HEK293T (cell line): ENCODE results near the gene CCDC87.

Experiments used
- CTCF ChIA-PET: fragments of 350-600 bp; formaldehyde crosslinking; extraction: SDS; loops from one replicate; lab custom pipeline; 2021; ENCODE audit warnings: antibody characterized with exemption, inconsistent platforms; lab: Yijun Ruan, JAX
- POLR2A ChIA-PET: fragments of 350-600 bp; formaldehyde crosslinking; extraction: SDS; loops from one replicate; lab custom pipeline; 2020; ENCODE audit warnings: antibody characterized with exemption, inconsistent platforms; lab: Yijun Ruan, JAX
- DNase-seq: peaks from one replicate; pipeline ENCODE4 v3.0.0; 2012; ENCODE audit warnings: mixed read lengths; ENCODE audit errors: extremely low spot score
- ARNT ChIP-seq: fragments of 450-650 bp; IDR thresholded peaks from 2 replicates; pipeline ENCODE4 v1.6.1; 2017; ENCODE audit warnings: mild to moderate bottlenecking
- BHLHE40 ChIP-seq: fragments of 450-650 bp; IDR thresholded peaks from 2 replicates; pipeline ENCODE4 v1.6.1; 2016; ENCODE audit warnings: mild to moderate bottlenecking, moderate library complexity, borderline replicate concordance
- CTBP1 ChIP-seq: fragments of 450-650 bp; IDR thresholded peaks from 2 replicates; pipeline ENCODE4 v1.6.1; 2016; ENCODE audit warnings: borderline replicate concordance
- ELF4 ChIP-seq: fragments of 450-650 bp; IDR thresholded peaks from 2 replicates; pipeline ENCODE4 v1.6.1; 2017; ENCODE audit warnings: antibody characterized with exemption
- FOXA1 ChIP-seq: fragments of 450-650 bp; IDR thresholded peaks from 2 replicates; pipeline ENCODE4 v1.6.1; 2016; ENCODE audit warnings: mild to moderate bottlenecking
- FOXK2 ChIP-seq: fragments of 450-650 bp; IDR thresholded peaks from 2 replicates; pipeline ENCODE4 v1.6.1; 2016; ENCODE audit warnings: mild to moderate bottlenecking
- FOXM1 ChIP-seq: fragments of 450-650 bp; IDR thresholded peaks from 2 replicates; pipeline ENCODE4 v1.6.1; 2017; ENCODE audit warnings: mild to moderate bottlenecking, borderline replicate concordance
- HDGF ChIP-seq: fragments of 450-650 bp; IDR thresholded peaks from 2 replicates; pipeline ENCODE4 v1.6.1; 2017; ENCODE audit warnings: antibody characterized with exemption, borderline replicate concordance
- L3MBTL2 ChIP-seq: fragments of 450-650 bp; conservative IDR thresholded peaks from 2 replicates; pipeline ENCODE4 v1.6.1; 2016; ENCODE audit warnings: mild to moderate bottlenecking
- LEF1 ChIP-seq: fragments of 450-650 bp; IDR thresholded peaks from 2 replicates; pipeline ENCODE4 v1.6.1; 2017; ENCODE audit warnings: mild to moderate bottlenecking, borderline replicate concordance
- NFRKB ChIP-seq: fragments of 450-650 bp; IDR thresholded peaks from 2 replicates; pipeline ENCODE4 v1.6.1; 2016; ENCODE audit warnings: mild to moderate bottlenecking, moderate library complexity
- SP1 ChIP-seq: fragments of 450-650 bp; IDR thresholded peaks from 2 replicates; pipeline ENCODE4 v1.6.1; 2017
- SUZ12 ChIP-seq: fragments of 450-650 bp; IDR thresholded peaks from 2 replicates; pipeline ENCODE4 v1.6.1; 2016; ENCODE audit warnings: mild to moderate bottlenecking
- TARDBP ChIP-seq: fragments of 450-650 bp; IDR thresholded peaks from 2 replicates; pipeline ENCODE4 v1.6.1; 2016
- ZNF384 ChIP-seq: fragments of 450-650 bp; IDR thresholded peaks from 2 replicates; pipeline ENCODE4 v1.6.1; 2016
- TF ChIP-seq, protein P1 (sequence below): fragments of 450-650 bp; IDR thresholded peaks from 2 replicates; pipeline ENCODE4 v1.6.1; 2016

CCDC87 gene

DNA sequence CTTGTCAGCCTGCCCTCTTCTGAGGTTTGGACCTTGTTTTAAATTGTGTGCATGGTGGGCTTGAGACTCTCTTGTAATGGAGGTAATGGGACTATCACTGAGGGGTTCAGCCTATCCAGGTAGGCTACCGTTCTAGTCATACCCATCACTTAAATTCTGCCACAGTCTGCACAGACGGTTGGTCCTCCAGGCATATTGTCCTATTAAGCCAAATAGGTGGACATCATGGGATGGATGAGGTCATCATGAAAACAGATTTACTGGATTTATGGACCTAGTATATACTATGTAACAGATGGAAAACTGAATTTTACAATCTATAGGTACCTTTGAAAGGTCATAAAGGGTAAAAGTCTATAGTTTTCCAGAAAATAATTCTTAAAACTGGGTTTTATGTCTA, 36.5 kb upstream of the CCDC87 start:
- TF ChIP-seq FOXM1 (no peak), HDGF (no peak), ZNF384 (no peak), LEF1 (no peak), NFRKB (no peak)
- TF ChIP-seq, protein P1, sequence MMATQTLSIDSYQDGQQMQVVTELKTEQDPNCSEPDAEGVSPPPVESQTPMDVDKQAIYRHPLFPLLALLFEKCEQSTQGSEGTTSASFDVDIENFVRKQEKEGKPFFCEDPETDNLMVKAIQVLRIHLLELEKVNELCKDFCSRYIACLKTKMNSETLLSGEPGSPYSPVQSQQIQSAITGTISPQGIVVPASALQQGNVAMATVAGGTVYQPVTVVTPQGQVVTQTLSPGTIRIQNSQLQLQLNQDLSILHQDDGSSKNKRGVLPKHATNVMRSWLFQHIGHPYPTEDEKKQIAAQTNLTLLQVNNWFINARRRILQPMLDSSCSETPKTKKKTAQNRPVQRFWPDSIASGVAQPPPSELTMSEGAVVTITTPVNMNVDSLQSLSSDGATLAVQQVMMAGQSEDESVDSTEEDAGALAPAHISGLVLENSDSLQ: no peak
- POLR2A ChIA-PET: interaction anchor here (2.4 to 6.1 kb wide), 3 partner anchors 8 to 12 kb away, joined by 8 to 39 read pairs (median 15); partner anchors contain the start of genes RBM14 and RBM4
- DNase-seq: no peak
- CTCF ChIA-PET: no interaction called here

DNA sequence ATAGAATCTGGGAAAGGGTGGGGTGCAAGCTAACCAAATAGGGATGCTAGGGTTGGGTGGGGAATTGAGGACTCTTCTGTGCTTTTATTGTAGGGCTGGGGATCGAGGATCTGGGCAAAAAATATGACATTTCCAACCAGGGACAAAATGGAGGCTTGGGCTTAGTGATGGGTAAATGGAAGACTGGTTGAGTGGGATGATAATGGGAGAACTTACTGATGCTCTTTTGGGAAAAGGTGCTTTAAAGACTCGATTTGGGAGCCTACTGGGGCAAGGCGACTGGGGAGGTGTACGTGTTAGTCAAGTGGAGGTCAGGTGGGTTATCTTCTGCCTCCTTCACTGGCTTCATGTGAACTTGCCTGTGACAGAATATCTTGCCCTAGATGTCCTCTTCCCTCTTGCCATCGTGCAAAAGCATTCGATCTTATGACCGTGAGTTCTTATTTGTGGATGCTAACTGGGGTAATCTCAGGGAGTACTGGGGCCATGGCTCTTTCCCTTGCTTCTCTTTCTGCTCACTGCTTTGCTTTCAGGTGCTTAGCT, 35.3 kb upstream of the CCDC87 start:
- no peak for TF ChIP-seq ELF4
- no peak for TF ChIP-seq SUZ12
- no peak for TF ChIP-seq HDGF
- no peak for TF ChIP-seq LEF1
- TF ChIP-seq SP1: no peak
- no peak for TF ChIP-seq FOXK2
- no peak for TF ChIP-seq FOXM1
- POLR2A ChIA-PET: interaction anchor here (0.9 to 6.1 kb wide), 3 partner anchors 9 to 11 kb away, joined by 3 to 39 read pairs (median 15); partner anchors contain the start of genes RBM14 and RBM4
- CTCF ChIA-PET: interaction anchor here (0.6 to 1.4 kb wide), 2 partner anchors 10 to 32 kb away, joined by 3 to 4 read pairs; partner anchors contain the start of gene RBM4
- DNase-seq: no peak

DNA sequence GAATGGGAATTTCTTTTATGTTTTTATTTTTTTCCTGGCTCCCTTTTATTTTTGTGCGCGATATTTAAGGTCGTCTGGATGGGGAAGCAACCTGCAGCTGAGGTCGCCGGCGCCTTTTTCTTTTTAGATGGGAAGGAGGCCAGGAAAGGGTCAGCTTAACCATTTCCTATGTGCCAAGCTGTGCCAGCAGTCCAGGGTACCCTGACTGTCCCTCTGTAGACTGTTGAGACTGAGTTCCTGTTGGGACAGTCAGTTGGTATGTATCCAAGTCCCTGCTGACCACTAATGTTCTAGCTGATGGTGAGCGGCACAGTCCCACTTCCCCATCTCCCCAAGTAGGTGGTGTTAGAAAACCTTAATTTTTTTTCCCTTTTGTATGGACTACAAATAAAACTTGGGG, 34.1 kb upstream of the CCDC87 start:
- DNase-seq: no peak
- POLR2A ChIA-PET: interaction anchor here (1.0 to 6.1 kb wide), 3 partner anchors 10 to 34 kb away, joined by 3 to 39 read pairs (median 15); partner anchors contain the start of genes CCDC87, RBM14 and RBM4
- TF ChIP-seq CTBP1: no peak
- no peak for TF ChIP-seq ARNT
- TF ChIP-seq SP1: no peak
- TF ChIP-seq FOXM1: no peak
- TF ChIP-seq HDGF: no peak
- no peak for TF ChIP-seq SUZ12
- no peak for TF ChIP-seq BHLHE40
- no peak for TF ChIP-seq ZNF384
- no peak for TF ChIP-seq FOXK2
- no peak for TF ChIP-seq NFRKB
- no peak for TF ChIP-seq L3MBTL2
- no peak for TF ChIP-seq TARDBP
- TF ChIP-seq FOXA1: no peak
- TF ChIP-seq ELF4: no peak
- no peak for TF ChIP-seq LEF1
- TF ChIP-seq, protein P1: no peak
- CTCF ChIA-PET: interaction anchor here (1.4 kb wide), 1 partner anchor 11 kb away, joined by 4 read pairs; the partner anchor contains the start of gene RBM4

DNA sequence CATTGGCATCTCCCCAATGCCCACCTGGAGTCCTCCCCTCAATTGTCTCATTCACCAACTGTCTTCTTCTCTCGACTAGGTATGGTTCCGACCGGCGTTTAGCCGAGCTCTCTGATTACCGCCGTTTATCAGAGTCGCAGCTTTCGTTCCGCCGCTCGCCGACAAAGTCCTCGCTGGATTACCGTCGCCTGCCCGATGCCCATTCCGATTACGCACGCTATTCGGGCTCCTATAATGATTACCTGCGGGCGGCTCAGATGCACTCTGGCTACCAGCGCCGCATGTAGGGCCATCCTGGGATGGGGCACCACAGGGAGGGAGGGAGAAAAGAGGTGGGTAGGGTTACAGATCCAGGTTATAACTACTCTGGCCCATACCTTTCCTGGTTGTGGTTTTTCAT, 33.5 kb upstream of the CCDC87 start:
- ChIA-PET CTCF (no interaction called here), POLR2A (interaction anchor here (1.0 to 6.1 kb wide), 2 partner anchors 9 to 34 kb away, joined by 3 to 39 read pairs; partner anchors contain the start of genes CCDC87 and RBM14)
- no peak for DNase-seq
- TF ChIP-seq SUZ12 (no peak), SP1 (no peak), LEF1 (no peak), FOXA1 (no peak), TARDBP (no peak), CTBP1 (no peak), HDGF (no peak), FOXM1 (no peak), ELF4 (no peak), ZNF384 (no peak), BHLHE40 (no peak), NFRKB (no peak), L3MBTL2 (no peak), ARNT (no peak), FOXK2 (no peak)
- TF ChIP-seq, protein P1: no peak

DNA sequence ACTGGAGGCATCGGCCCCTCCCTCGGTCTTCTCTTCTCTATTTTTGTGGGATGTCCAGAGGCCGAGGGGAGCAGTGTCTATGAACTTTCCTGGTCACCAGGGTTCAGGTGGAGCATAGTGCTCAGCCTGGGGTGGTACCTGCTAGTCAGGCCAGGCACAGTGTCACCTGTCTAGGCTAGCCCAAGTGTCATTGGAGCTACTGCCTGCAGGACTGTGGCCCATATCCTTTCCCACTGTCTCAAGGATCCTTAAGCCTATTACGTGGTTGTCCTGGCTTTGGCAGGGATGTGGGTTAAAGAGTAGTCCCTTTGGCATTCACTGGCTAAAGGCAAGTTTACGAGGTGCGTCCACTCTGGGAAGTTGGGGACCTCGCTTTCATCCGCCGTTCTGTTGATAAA, 32.9 kb upstream of the CCDC87 start:
- ChIA-PET POLR2A (interaction anchor here (1.5 to 6.1 kb wide), 2 partner anchors 9 kb away, joined by 9 to 39 read pairs; partner anchors contain the start of gene RBM14), CTCF (no interaction called here)
- TF ChIP-seq ELF4: no peak
- no peak for TF ChIP-seq ARNT
- TF ChIP-seq L3MBTL2: no peak
- TF ChIP-seq LEF1: no peak
- TF ChIP-seq FOXA1: no peak
- TF ChIP-seq SP1: no peak
- TF ChIP-seq, protein P1: no peak
- no peak for TF ChIP-seq HDGF
- no peak for TF ChIP-seq FOXK2

More for the DNA sequence above, 32.9 kb upstream of the CCDC87 start:
- DNase-seq: no peak
